GM12865 (cell line): ENCODE results near the gene BRD1.

ENCODE experiments used
- DNase-seq: peaks from one replicate; pipeline ENCODE4 v3.0.0; 2010; ENCODE audit warnings: low read depth
- H3K4me3 ChIP-seq: 2 replicates; pipeline ENCODE4 v1.5.1; 2011; ENCODE audit warnings: mild to moderate bottlenecking, low read depth, low read length, control low read depth
- CTCF ChIP-seq: IDR thresholded peaks from 2 replicates; pipeline ENCODE4 v1.5.1; 2011; ENCODE audit warnings: low read length, control low read depth, low read depth, inconsistent platforms; ENCODE audit not compliant: insufficient read depth; ENCODE audit errors: missing control alignments

The BRD1 gene

GRCh38 chr22:49781289-49781782 lies 46.3 kb downstream of the BRD1 start:
- DNase-seq = no peak
- no peak overlapping the region for H3K4me3 ChIP-seq
- TF ChIP-seq CTCF = no peak

- no peak for TF ChIP-seq CTCF
- H3K4me3 ChIP-seq = no peak overlapping the region
- no peak for DNase-seq
Measured at GRCh38 chr22:49780698-49781288, 46.9 kb downstream of the BRD1 start.

- DNase-seq = no peak
- no peak overlapping the region for H3K4me3 ChIP-seq
- TF ChIP-seq CTCF = no peak
Measured at GRCh38 chr22:49779853-49780697, 47.6 kb downstream of the BRD1 start.

GRCh38 chr22:49779211-49779610 lies 48.5 kb downstream of the BRD1 start:
- no peak for TF ChIP-seq CTCF
- H3K4me3 ChIP-seq = no peak overlapping the region
- no peak for DNase-seq

- DNase-seq = no peak
- no peak for TF ChIP-seq CTCF
- H3K4me3 ChIP-seq = no peak overlapping the region
Measured at GRCh38 chr22:49777569-49778249, 50.0 kb downstream of the BRD1 start.

GRCh38 chr22:49776891-49777290 lies 50.8 kb downstream of the BRD1 start:
- DNase-seq = no peak
- no peak overlapping the region for H3K4me3 ChIP-seq
- TF ChIP-seq CTCF = no peak
